Right lobe of liver (tissue), 4 donors: Measurements from ENCODE around the gene CCNF.

Experiments used
- CTCF ChIP-seq, 4 donors: fragments of 200-600 bp in 3 of 4; fragments of 450-650 bp in 1 of 4; IDR thresholded peaks; one replicate each; pipeline versions ENCODE4 v1.5.1 to v1.8.0; 2016 to 2022; ENCODE audit warnings: antibody characterized with exemption in 4 of 4, mild to moderate bottlenecking in 2 of 4
- POLR2A ChIP-seq: fragments of 450-650 bp; IDR thresholded peaks from one replicate; pipeline ENCODE4 v1.6.1; 2017; ENCODE audit warnings: antibody characterized with exemption, mild to moderate bottlenecking
- donor health status: DM: no; HTN: no; CAD: no.
- donor health status: DM: no; HTN: no; CAD: no.
- donor health status: DM: no; HTN: yes; CAD: no.

- TF ChIP-seq CTCF (IDR thresholded peaks at IDR 0.05) (no peak), POLR2A (no peak)
Observed at GRCh38 chr16:2482708-2483534, 53.7 kb downstream of the CCNF start.
